Esophagus muscularis mucosa (tissue), 4 donors: ENCODE results near the gene DNAAF1. TPM values are rescaled to one million over a fixed set of nuclear protein-coding genes. Genes with fewer than 3 reads are reported as not detected.
A peak's percentile ranks its signal among the peaks of the same experiment; 100 is the strongest.

ENCODE experiments used
- DNase-seq: peaks from one replicate; pipeline ENCODE4 v3.0.0-alpha.2; 2017; ENCODE audit errors: extremely low spot score
- H3K27ac ChIP-seq, 4 donors: fragments of 200-600 bp; sonication (generic); replicated peaks in 1 of 4; 1 replicate in 3 of 4; 2 replicates in 1 of 4; pipeline ENCODE4 v1.5.1; 2016 to 2019; ENCODE audit warnings: mild to moderate bottlenecking in 1 of 4
- H3K27me3 ChIP-seq, 4 donors: fragments of 200-600 bp; sonication (generic); one replicate each; pipeline versions ENCODE4 v1.5.1 to v1.6.0; 2016 to 2019
- H3K36me3 ChIP-seq, 4 donors: fragments of 200-600 bp; sonication (generic); one replicate each; pipeline ENCODE4 v1.5.1; 2016 to 2019
- H3K4me1 ChIP-seq, 4 donors: fragments of 200-600 bp; sonication (generic); one replicate each; pipeline ENCODE4 v1.5.1; 2016 to 2019
- H3K4me3 ChIP-seq, 4 donors: fragments of 200-600 bp; sonication (generic); 1 replicate in 2 of 4; 2 replicates in 2 of 4; pipeline ENCODE4 v1.5.1; 2016 to 2019; ENCODE audit warnings: mild to moderate bottlenecking in 4 of 4, moderate library complexity in 1 of 4
- H3K9me3 ChIP-seq, 4 donors: fragments of 200-600 bp; sonication (generic); 1 replicate in 3 of 4; 2 replicates in 1 of 4; pipeline ENCODE4 v1.5.1; 2016 to 2019
- EP300 ChIP-seq: sonication (generic); formaldehyde crosslinking; IDR thresholded peaks from one replicate; pipeline ENCODE4 v1.6.1; 2017; ENCODE audit warnings: antibody characterized with exemption
- POLR2A ChIP-seq: fragments of 450-650 bp; IDR thresholded peaks from one replicate; pipeline ENCODE4 v1.6.1; 2017; ENCODE audit warnings: antibody characterized with exemption, moderate library complexity, mild to moderate bottlenecking, low read depth
- POLR2AphosphoS5 ChIP-seq, 2 donors: sonication (generic); formaldehyde crosslinking; IDR thresholded peaks; one replicate each; pipeline ENCODE4 v1.6.1; 2017; ENCODE audit warnings: antibody characterized with exemption in 2 of 2
- WGBS: methylation state at CpG from one replicate; pipeline ENCODE4 v1.1.5; 2018; 5-methylcytosine and 5-hydroxymethylcytosine counted together
- intact Hi-C: fragments of 100-400 bp; cut with DNase I; formaldehyde crosslinking; loops from one replicate; pipeline ENCODE4 v1.15.1; 2023
- total RNA-seq, 4 donors: library from RNA; depleted of rRNA; stranded (reverse); fragments of >200 nt; gene quantifications; one replicate each; pipeline versions ENCODE4 v1.1.0 to v1.2.1, GENCODE V29; 2016
- TF ChIP-seq, protein P1 (sequence below), 3 experiments: fragments of 200-600 bp in 2 of 3; fragments of 450-650 bp in 1 of 3; sonication (generic) in 2 of 3; IDR thresholded peaks; one replicate each; pipeline ENCODE4 v1.5.1; 2017 to 2019; ENCODE audit warnings: antibody characterized with exemption in 3 of 3, mild to moderate bottlenecking in 2 of 3, moderate library complexity in 1 of 3

The DNAAF1 gene
- total RNA-seq, 4 donors from 2014 or later, result 0.66 to 0.78 TPM; not detected in 2

DNA sequence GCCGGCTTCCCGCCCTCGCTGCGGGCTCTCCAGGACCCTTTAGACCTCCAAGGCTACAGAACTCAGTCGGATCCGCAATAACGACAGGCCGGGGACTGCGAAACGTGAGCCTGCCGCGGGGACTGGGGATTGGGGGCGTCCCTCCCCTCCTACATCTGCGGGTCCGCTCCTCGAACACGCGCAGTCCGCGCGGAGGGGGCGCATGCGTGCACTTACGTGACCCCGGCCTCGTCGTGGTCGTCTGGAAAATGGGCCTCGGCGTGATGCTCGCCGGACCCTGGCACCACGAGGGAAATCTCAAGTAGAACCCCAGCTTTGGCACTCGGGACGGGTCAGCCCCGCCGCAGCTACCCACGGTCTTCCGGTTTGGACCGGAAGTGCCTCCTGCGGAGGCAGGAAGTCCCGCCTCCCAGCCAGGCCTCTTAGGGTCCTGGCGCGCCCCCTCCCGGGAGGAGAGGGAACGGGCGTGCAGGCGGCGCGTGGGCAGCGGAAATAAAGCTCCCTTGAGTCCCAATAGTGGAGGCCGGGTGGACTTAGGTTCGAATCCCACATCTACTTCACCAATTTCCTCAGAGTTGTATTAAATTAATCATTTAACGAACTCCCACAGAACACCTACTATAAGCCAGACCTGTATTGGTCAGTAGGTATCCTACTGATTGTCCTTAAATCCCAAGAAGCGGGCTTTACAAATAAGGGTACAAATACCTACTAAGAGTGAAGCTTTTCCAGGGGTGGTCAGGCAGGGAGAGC, 41.8 kb downstream of the DNAAF1 start, which contains the start of gene TAF1C:
Gene TAF1C (minus strand): TSS at position 373 of the 753 bp plus-strand sequence. CDS start 2,069 bp downstream, outside the sequence.
- Histone ChIP-seq H3K27me3 (no peaks in the 10 kb centered on the region), H3K9me3 (no peaks in the 10 kb centered on the region), H3K4me1 (peaks cover 15 to 38% (median 38%) of the 10 kb centered on the region in 4 donors), H3K4me3 (peak within 1 kb of the TSS; percentile 79 to 88 (median 84)), H3K27ac (peak within 1 kb of the TSS; percentile 73 to 80 (median 78)), H3K36me3 (peaks cover 0 to 32% (median 29%) of the 10 kb centered on the region in 4 donors)
- peak; percentile 97 for DNase-seq
- intact Hi-C loops, result loop anchor here (10.0 kb wide), 2 partner anchors 72 to 232 kb away; partner anchors contain the start of genes MBTPS1 and OSGIN1
- no peak for TF ChIP-seq EP300
- TF ChIP-seq, protein P1, sequence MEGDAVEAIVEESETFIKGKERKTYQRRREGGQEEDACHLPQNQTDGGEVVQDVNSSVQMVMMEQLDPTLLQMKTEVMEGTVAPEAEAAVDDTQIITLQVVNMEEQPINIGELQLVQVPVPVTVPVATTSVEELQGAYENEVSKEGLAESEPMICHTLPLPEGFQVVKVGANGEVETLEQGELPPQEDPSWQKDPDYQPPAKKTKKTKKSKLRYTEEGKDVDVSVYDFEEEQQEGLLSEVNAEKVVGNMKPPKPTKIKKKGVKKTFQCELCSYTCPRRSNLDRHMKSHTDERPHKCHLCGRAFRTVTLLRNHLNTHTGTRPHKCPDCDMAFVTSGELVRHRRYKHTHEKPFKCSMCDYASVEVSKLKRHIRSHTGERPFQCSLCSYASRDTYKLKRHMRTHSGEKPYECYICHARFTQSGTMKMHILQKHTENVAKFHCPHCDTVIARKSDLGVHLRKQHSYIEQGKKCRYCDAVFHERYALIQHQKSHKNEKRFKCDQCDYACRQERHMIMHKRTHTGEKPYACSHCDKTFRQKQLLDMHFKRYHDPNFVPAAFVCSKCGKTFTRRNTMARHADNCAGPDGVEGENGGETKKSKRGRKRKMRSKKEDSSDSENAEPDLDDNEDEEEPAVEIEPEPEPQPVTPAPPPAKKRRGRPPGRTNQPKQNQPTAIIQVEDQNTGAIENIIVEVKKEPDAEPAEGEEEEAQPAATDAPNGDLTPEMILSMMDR (IDR thresholded peaks at IDR 0.05), result peak; percentile 99
- TF ChIP-seq POLR2AphosphoS5 (IDR thresholded peaks at IDR 0.05), result peak; percentile 79 to 85
- no peak for TF ChIP-seq POLR2A
- WGBS, result 4% methylated on average over 21 of the region's 55 CpGs

DNA sequence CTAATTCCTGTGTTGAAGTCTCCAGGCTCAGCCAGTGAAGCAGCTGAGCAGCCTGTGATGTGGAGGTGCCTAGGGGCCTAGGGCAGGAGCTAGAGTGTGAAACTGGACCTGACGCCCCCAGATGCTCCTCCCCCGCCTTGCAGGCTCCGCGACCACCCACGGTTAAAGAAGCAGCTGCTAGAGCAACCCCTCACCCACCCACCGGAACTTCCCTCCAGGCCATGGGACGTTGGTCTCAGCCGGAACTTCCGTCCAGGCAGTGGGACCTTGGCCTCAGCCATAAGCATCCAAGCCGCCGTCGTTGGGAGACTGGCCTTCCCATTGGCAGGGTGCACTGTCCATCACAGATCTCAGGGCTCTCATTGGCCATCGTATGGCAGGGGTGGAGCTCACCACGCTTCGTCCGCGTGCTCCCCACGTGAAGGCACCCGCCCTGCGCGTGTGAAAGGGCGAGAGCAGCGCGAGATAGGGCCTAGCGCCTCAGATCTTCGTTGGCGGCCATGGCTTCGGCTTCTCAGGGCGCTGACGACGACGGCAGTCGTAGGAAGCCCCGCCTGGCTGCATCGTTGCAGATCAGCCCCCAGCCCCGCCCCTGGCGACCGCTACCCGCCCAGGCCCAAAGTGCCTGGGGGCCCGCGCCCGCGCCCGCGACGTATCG, 45.8 kb downstream of the DNAAF1 start, which contains the start of gene ADAD2:
Gene ADAD2 (plus strand): TSS at position 427 of the 658 bp plus-strand sequence. CDS start 74 bp downstream, at position 501.
- Histone ChIP-seq H3K27me3 (peaks cover 0 to 12% (median 0%) of the 10 kb centered on the region in 4 donors), H3K36me3 (no peaks in the 10 kb centered on the region), H3K4me1 (peaks cover 5 to 11% (median 7%) of the 10 kb centered on the region in 4 donors), H3K9me3 (no peaks in the 10 kb centered on the region), H3K4me3 (no peak within 1 kb of the TSS), H3K27ac (no peak within 1 kb of the TSS)
- TF ChIP-seq EP300 (no peak), POLR2AphosphoS5 (IDR thresholded peaks at IDR 0.05) (no peak), POLR2A (no peak)
- TF ChIP-seq, protein P1 (IDR thresholded peaks at IDR 0.05), result no peak
- intact Hi-C loops, result no loop called here
- DNase-seq, result no peak
- 90% methylated on average over 29 of the region's 47 CpGs for WGBS

DNA sequence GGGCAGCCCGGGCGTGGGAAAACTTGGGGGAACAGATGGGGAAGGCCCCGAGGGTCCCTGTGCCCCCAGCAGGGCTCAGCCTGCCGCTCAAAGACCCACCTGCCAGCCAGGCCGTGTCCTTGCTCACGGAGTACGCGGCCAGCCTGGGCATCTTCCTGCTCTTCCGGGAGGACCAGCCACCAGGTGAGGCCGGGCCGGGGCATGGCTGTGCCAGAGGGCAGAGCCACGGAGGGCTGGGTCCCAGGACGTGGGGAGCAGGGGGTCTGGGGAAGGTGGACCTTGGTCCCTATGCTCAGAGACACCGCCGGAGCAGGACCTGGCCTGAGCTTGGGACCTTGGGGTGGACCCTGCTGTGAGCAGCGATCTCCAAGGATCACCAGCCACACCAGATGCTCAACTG, 46.4 kb downstream of the DNAAF1 start:
- DNase-seq, result no peak
- no peak for TF ChIP-seq POLR2A
- TF ChIP-seq, protein P1 (IDR thresholded peaks at IDR 0.05), result no peak
- no peak for TF ChIP-seq POLR2AphosphoS5 (IDR thresholded peaks at IDR 0.05)
- TF ChIP-seq EP300, result no peak
- Histone ChIP-seq H3K9me3 (no peaks in the 10 kb centered on the region), H3K4me1 (peaks cover 0 to 5% (median 2%) of the 10 kb centered on the region in 4 donors), H3K36me3 (no peaks in the 10 kb centered on the region), H3K27ac (no peak overlapping the region), H3K4me3 (no peak overlapping the region), H3K27me3 (peaks cover 0 to 16% (median 0%) of the 10 kb centered on the region in 4 donors)
- 85% methylated on average over 16 of the region's 16 CpGs for WGBS
- intact Hi-C loops, result no loop called here

DNA sequence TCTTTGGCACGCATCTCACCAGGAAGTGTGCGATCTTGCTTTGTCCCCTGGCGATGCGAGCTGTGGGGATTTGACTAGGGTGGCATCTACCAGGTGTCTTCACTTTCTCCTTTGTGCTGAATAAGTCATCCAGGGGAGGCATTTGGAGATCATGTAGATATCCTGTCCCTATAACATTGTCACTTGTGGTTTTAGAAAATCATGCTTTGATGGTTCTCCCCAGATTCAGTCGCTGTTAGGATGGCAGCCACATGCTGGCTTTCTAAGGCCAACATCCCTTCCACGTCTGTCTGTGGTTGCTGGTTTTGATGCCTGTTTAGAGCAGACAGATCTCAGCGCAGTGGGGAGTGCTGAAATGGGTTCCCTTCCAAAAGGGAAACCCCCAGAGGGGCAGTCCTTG, 48.4 kb downstream of the DNAAF1 start:
- H3K4me3 ChIP-seq, result no peak overlapping the region
- no peaks in the 10 kb centered on the region for H3K36me3 ChIP-seq
- no peaks in the 10 kb centered on the region for H3K4me1 ChIP-seq
- no peaks in the 10 kb centered on the region for H3K9me3 ChIP-seq
- WGBS, result 86% methylated on average over 7 of the region's 7 CpGs
- intact Hi-C loops, result no loop called here
- H3K27me3 ChIP-seq, result peaks cover 0 to 31% (median 0%) of the 10 kb centered on the region in 4 donors
- TF ChIP-seq, protein P1 (IDR thresholded peaks at IDR 0.05), result no peak
- no peak for TF ChIP-seq EP300
- no peak for TF ChIP-seq POLR2AphosphoS5 (IDR thresholded peaks at IDR 0.05)
- no peak for TF ChIP-seq POLR2A
- no peak for DNase-seq
- no peak overlapping the region for H3K27ac ChIP-seq
